Activated B cell treated with CpG ODN at 0.5 μM for 24 hours (primary cell): ENCODE measurements around the gene HOXD3. TPM values are rescaled to one million over a fixed set of nuclear protein-coding genes. Genes with fewer than 3 reads are reported as not detected.

Source experiments
- ATAC-seq: fragments of 200-7000 bp; cut with Tn5 transposase; one replicate; pipeline ENCODE4 v1.10.0; 2021; ENCODE audit warnings: low read depth, mild to moderate bottlenecking, moderate library complexity
- CTCF ChIA-PET: fragments of 350-600 bp; sonication (Branson Sonifier 250); formaldehyde crosslinking; loops from one replicate; lab custom pipeline; 2021; ENCODE audit warnings: antibody characterized with exemption; lab: Charles Lee
- POLR2A ChIA-PET: fragments of 350-600 bp; sonication (Branson Sonifier 250); formaldehyde crosslinking; loops from one replicate; lab custom pipeline; 2021; ENCODE audit warnings: antibody characterized with exemption; lab: Charles Lee
- DNase-seq: peaks from one replicate; pipeline ENCODE4 v3.0.0; 2022
- H3K27ac Mint-ChIP-seq: one replicate; pipeline ENCODE4 v1.8.0; 2020; ENCODE audit warnings: mixed read lengths
- H3K27me3 Mint-ChIP-seq: one replicate; pipeline ENCODE4 v1.8.0; 2021; ENCODE audit warnings: mixed read lengths
- H3K36me3 Mint-ChIP-seq: one replicate; pipeline ENCODE4 v1.8.0; 2021; ENCODE audit warnings: low read depth, mixed read lengths
- H3K4me1 Mint-ChIP-seq: one replicate; pipeline ENCODE4 v1.8.0; 2021; ENCODE audit warnings: mixed read lengths
- H3K4me3 Mint-ChIP-seq: one replicate; pipeline ENCODE4 v1.8.0; 2020; ENCODE audit warnings: mild to moderate bottlenecking, mixed read lengths
- H3K9me3 Mint-ChIP-seq: one replicate; pipeline ENCODE4 v1.8.0; 2020; ENCODE audit warnings: mixed read lengths
- intact Hi-C: fragments of 100-400 bp; cut with micrococcal nuclease; formaldehyde crosslinking; loops from one replicate; pipeline ENCODE4 v1.15.1; 2024
- total RNA-seq: library from RNA; stranded (reverse); gene quantifications from 2 replicates; pipeline ENCODE4 v1.2.3, GENCODE V29; 2022
- TF ChIP-seq, protein P1 (sequence below): fragments of 200-600 bp; IDR thresholded peaks from one replicate; pipeline ENCODE4 v1.8.0; 2022; ENCODE audit warnings: antibody characterized with exemption, mild to moderate bottlenecking

The HOXD3 gene
- total RNA-seq, 1 donor from 2014 or later = not detected

- H3K4me3 Mint-ChIP-seq = no peak overlapping the region
- H3K36me3 Mint-ChIP-seq = no peaks in the 10 kb centered on the region
Observed at GRCh38 chr2:176155356-176156044, 1.6 kb upstream of the HOXD3 start.

DNA sequence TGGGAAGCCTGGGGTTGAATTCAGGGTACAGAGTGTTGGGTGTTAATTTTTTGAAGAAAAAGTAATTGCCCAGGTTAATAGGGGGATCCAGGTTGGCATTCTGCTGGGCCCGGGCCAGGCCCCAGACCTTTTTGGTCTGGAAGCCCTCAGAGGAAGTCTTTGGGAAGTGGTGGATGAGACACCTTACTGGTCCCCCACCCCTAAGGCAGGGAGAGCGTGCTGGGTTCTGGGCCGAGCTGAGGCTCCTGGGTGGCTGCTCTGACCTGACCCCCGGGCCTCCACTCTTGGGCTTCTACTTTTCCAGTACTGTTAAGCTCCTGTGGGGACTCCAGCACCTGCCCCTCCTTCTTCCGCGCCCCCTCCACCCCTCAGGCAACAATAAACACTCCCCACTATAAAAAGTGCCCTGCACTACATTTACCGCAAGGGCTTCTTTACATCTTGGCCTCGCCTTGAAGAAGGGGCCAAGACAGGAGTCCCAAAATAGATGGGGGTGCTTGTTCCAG, 753 bp upstream of the HOXD3 start:
- ChIA-PET CTCF (no interaction called here), POLR2A (no interaction called here)
- ATAC-seq (no peak), DNase-seq (no peak)
- Mint-ChIP-seq H3K9me3 (no peaks in the 10 kb centered on the region), H3K27me3 (peaks cover 51% of the 10 kb centered on the region), H3K4me1 (peaks cover 3% of the 10 kb centered on the region), H3K4me3 (no peak overlapping the region), H3K27ac (no peak overlapping the region), H3K36me3 (no peaks in the 10 kb centered on the region)
- intact Hi-C loops = loop anchor here (2.0 kb wide), 1 partner anchor 24 kb away; no protein-coding TSS in a partner anchor
- TF ChIP-seq, protein P1, sequence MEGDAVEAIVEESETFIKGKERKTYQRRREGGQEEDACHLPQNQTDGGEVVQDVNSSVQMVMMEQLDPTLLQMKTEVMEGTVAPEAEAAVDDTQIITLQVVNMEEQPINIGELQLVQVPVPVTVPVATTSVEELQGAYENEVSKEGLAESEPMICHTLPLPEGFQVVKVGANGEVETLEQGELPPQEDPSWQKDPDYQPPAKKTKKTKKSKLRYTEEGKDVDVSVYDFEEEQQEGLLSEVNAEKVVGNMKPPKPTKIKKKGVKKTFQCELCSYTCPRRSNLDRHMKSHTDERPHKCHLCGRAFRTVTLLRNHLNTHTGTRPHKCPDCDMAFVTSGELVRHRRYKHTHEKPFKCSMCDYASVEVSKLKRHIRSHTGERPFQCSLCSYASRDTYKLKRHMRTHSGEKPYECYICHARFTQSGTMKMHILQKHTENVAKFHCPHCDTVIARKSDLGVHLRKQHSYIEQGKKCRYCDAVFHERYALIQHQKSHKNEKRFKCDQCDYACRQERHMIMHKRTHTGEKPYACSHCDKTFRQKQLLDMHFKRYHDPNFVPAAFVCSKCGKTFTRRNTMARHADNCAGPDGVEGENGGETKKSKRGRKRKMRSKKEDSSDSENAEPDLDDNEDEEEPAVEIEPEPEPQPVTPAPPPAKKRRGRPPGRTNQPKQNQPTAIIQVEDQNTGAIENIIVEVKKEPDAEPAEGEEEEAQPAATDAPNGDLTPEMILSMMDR = no peak

More at GRCh38 chr2:176155356-176156044, 1.6 kb upstream of the HOXD3 start:
- ChIA-PET CTCF (interaction anchor here (1.6 kb wide), 1 partner anchor 300 kb away, joined by 3 read pairs; no protein-coding TSS in a partner anchor), POLR2A (no interaction called here)
- peaks cover 52% of the 10 kb centered on the region for H3K27me3 Mint-ChIP-seq
- ATAC-seq = no peak
- no peak overlapping the region for H3K27ac Mint-ChIP-seq
- no peaks in the 10 kb centered on the region for H3K9me3 Mint-ChIP-seq
- peaks cover 3% of the 10 kb centered on the region for H3K4me1 Mint-ChIP-seq
- intact Hi-C loops = loop anchor here (2.0 kb wide), 1 partner anchor 23 kb away; no protein-coding TSS in a partner anchor
- TF ChIP-seq, protein P1 = no peak
- DNase-seq = no peak

- no peak for ATAC-seq
- Mint-ChIP-seq H3K27ac (no peak overlapping the region), H3K4me1 (peaks cover 3% of the 10 kb centered on the region), H3K4me3 (no peak overlapping the region), H3K9me3 (no peaks in the 10 kb centered on the region), H3K27me3 (peaks cover 58% of the 10 kb centered on the region), H3K36me3 (no peaks in the 10 kb centered on the region)
- CTCF ChIA-PET = no interaction called here
- TF ChIP-seq, protein P1 = no peak
- POLR2A ChIA-PET = no interaction called here
- intact Hi-C loops = loop anchor here (2.0 kb wide), 2 partner anchors 25 to 79 kb away; no protein-coding TSS in a partner anchor
- no peak for DNase-seq
Observed at GRCh38 chr2:176157499-176158185, 535 bp downstream of the HOXD3 start.

DNA sequence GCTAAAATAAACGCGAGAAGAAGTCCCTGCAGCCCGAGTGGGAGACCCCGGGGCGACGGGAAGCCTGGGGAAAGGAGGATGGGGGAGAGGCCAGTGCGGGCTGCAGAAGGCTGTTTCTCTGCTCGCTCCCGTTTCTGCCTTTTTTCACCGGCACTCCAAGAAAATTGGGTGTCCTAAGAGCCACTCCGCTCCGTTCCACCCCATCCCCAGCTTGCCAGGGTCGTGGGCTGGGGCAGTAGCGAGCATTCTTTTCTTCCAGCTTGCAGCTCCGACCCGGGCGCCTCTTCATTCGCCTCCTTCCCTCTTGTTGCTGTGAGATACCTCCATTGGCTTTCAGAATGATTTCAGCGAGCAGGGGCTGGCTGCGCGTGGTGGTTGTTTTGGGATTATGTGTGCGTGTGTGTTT, 1.1 kb downstream of the HOXD3 start:
- intact Hi-C loops = loop anchor here (2.0 kb wide), 1 partner anchor 79 kb away; no protein-coding TSS in a partner anchor

More for the DNA sequence above, 1.1 kb downstream of the HOXD3 start:
- ATAC-seq (no peak), DNase-seq (no peak)
- TF ChIP-seq, protein P1 = no peak
- Mint-ChIP-seq H3K27ac (no peak overlapping the region), H3K4me1 (peaks cover 3% of the 10 kb centered on the region), H3K36me3 (no peaks in the 10 kb centered on the region), H3K4me3 (no peak overlapping the region), H3K9me3 (no peaks in the 10 kb centered on the region), H3K27me3 (peaks cover 58% of the 10 kb centered on the region)
- ChIA-PET POLR2A (no interaction called here), CTCF (no interaction called here)
